ENCODE measurements around the gene NEDD4L.

DNA sequence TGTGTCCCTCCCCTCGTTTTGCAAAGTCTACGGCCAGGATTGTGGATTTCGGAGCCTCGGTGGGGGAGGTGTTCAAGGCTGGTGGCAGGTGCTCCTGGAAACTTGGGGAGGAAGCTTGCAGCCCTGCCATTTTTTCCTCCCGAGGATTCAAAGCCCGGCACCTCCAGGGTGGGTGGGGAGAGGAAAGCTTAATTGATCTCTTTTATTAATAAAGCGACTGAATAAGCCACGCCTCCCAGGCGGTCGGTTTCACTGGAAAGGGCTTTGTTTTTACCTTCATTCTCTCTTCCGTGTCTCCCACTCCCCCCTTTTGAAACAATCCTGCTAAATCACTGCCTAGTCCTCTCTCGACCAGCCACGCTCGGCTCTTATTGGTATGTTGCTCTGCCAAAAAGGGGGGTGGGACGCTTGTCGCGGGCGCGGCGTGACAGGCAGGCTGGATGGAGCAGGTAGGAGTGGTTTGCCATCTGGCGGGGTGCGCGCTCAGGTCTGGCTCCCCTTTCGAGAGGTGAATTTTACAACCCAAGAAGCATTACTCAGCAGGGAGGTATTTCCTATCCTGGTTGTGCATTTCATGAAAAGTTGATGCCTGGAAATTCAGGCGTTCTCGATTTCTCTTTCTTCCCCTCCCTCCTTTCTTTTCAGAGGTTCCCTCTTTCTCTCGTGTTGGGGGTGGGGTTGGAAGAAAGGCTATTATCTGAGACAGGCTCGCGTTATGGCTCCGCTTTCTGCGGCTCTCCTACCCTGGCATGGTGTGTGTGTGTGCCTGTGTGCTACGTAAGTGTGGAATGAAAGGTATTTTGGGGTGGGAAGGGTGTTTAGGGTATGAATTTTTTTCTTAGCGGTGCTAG lies 1.4 kb downstream of the NEDD4L start:
- TF ChIP-seq, protein P1, sequence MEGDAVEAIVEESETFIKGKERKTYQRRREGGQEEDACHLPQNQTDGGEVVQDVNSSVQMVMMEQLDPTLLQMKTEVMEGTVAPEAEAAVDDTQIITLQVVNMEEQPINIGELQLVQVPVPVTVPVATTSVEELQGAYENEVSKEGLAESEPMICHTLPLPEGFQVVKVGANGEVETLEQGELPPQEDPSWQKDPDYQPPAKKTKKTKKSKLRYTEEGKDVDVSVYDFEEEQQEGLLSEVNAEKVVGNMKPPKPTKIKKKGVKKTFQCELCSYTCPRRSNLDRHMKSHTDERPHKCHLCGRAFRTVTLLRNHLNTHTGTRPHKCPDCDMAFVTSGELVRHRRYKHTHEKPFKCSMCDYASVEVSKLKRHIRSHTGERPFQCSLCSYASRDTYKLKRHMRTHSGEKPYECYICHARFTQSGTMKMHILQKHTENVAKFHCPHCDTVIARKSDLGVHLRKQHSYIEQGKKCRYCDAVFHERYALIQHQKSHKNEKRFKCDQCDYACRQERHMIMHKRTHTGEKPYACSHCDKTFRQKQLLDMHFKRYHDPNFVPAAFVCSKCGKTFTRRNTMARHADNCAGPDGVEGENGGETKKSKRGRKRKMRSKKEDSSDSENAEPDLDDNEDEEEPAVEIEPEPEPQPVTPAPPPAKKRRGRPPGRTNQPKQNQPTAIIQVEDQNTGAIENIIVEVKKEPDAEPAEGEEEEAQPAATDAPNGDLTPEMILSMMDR (IDR thresholded peaks at IDR 0.05; ENCODE audit: low read depth, low read length, missing input control): no peak
- TF ChIP-seq, protein P2, sequence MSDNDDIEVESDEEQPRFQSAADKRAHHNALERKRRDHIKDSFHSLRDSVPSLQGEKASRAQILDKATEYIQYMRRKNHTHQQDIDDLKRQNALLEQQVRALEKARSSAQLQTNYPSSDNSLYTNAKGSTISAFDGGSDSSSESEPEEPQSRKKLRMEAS (IDR thresholded peaks at IDR 0.05): no peak
- TF ChIP-seq RAD21 (IDR thresholded peaks at IDR 0.05): peak in 1 of 2 donors; percentile 28
- no peak for TF ChIP-seq JUND (IDR thresholded peaks at IDR 0.05)
- TF ChIP-seq NR2F2 (IDR thresholded peaks at IDR 0.05): no peak
- TF ChIP-seq, protein P3, sequence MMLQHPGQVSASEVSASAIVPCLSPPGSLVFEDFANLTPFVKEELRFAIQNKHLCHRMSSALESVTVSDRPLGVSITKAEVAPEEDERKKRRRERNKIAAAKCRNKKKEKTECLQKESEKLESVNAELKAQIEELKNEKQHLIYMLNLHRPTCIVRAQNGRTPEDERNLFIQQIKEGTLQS (IDR thresholded peaks at IDR 0.05): no peak
- peak; percentile 31 for TF ChIP-seq YY1 (IDR thresholded peaks at IDR 0.05)

All from liver (tissue), 3 donors.